ENCODE data around the gene SLC39A13.

SLC39A13 gene

DNA sequence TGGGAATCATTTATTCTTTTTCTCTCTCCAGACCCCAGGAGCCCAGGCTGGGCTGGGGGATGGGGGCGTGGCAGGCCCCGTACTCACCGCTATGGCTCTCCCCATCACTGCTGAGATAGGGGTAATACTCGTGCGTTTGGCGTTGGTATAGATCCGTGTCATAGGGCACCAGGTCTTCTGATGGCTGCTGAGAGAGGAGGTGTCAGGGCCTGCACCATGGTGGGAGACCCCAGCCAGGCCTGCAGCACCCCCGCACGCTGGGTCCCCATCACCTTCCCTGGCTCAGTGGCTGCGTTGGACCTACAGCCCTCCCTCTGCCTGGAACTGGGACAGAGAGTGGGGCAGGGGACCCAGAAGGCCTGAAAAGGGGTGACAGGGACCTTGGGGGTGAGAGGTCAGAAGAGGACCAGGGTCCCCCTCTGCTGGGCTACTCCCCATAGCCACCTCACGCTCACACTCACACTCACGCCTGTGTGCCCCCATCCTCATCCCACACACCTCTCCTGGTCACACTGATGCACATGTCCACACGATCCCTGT is 32.8 kb upstream of the SLC39A13 start:
- Histone ChIP-seq H4K8ac (ENCODE audit: low read depth, low read length) (no peak overlapping the region), H3K9ac (ENCODE audit: low read length) (no peak overlapping the region), H3K79me1 (ENCODE audit: low read length) (no peaks in the 10 kb centered on the region), H3K4me3 (ENCODE audit: low read depth, low read length) (no peak overlapping the region), H3K9me3 (ENCODE audit: insufficient read depth, low read depth, low read length) (no peaks in the 10 kb centered on the region), H3K23ac (ENCODE audit: low read length) (no peak overlapping the region), H2AFZ (ENCODE audit: insufficient read depth, low read length, poor library complexity) (no peak overlapping the region), H2BK5ac (ENCODE audit: low read depth, low read length, poor library complexity) (no peak overlapping the region), H4K12ac (ENCODE audit: low read depth, low read length) (no peak overlapping the region), H3K79me2 (ENCODE audit: control insufficient read depth, insufficient read depth, low read length, poor library complexity) (no peaks in the 10 kb centered on the region), H3K36me3 (ENCODE audit: control insufficient read depth in 1 of 2, insufficient read depth in 2 of 2, low read length in 2 of 2) (no peaks in the 10 kb centered on the region), H3K27me3 (ENCODE audit: insufficient read depth, low read length) (no peaks in the 10 kb centered on the region), H4K91ac (ENCODE audit: low read depth, low read length) (no peak overlapping the region), H3K14ac (ENCODE audit: low read length) (no peak overlapping the region), H3K18ac (ENCODE audit: low read length) (no peak overlapping the region), H2BK120ac (ENCODE audit: insufficient read depth, low read length, poor library complexity) (no peak overlapping the region), H2AK5ac (ENCODE audit: low read length) (no peak overlapping the region), H3K27ac (ENCODE audit: low read depth, low read length) (no peak overlapping the region), H3K4me1 (ENCODE audit: control insufficient read depth in 1 of 2, insufficient read depth in 2 of 2, low read length in 2 of 2) (peaks cover 5% of the 10 kb centered on the region in 2 experiments), H3K4ac (ENCODE audit: low read depth, low read length) (no peak overlapping the region), H2BK12ac (ENCODE audit: low read length) (no peak overlapping the region), H3K4me2 (ENCODE audit: low read length) (no peak overlapping the region)
- WGBS (ENCODE audit: extremely low coverage, insufficient coverage, insufficient read length), result no CpG with 5 or more reads among the region's 13 CpGs
- DNase-seq, result no peak

GRCh38 chr11:47376107-47376524 is 32.3 kb upstream of the SLC39A13 start:
- H3K18ac ChIP-seq (ENCODE audit: low read length), result no peak overlapping the region
- no peak overlapping the region for H3K27ac ChIP-seq (ENCODE audit: low read depth, low read length)
- no peak overlapping the region for H2AFZ ChIP-seq (ENCODE audit: insufficient read depth, low read length, poor library complexity)
- no peak overlapping the region for H2AK5ac ChIP-seq (ENCODE audit: low read length)
- no peak overlapping the region for H4K91ac ChIP-seq (ENCODE audit: low read depth, low read length)
- H3K14ac ChIP-seq (ENCODE audit: low read length), result no peak overlapping the region
- no peaks in the 10 kb centered on the region for H3K9me3 ChIP-seq (ENCODE audit: insufficient read depth, low read depth, low read length)
- H2BK12ac ChIP-seq (ENCODE audit: low read length), result no peak overlapping the region
- H4K8ac ChIP-seq (ENCODE audit: low read depth, low read length), result no peak overlapping the region
- no peak overlapping the region for H3K9ac ChIP-seq (ENCODE audit: low read length)
- no peaks in the 10 kb centered on the region for H3K79me1 ChIP-seq (ENCODE audit: low read length)
- peaks cover 5% of the 10 kb centered on the region in 2 experiments for H3K4me1 ChIP-seq (ENCODE audit: control insufficient read depth in 1 of 2, insufficient read depth in 2 of 2, low read length in 2 of 2)
- H2BK120ac ChIP-seq (ENCODE audit: insufficient read depth, low read length, poor library complexity), result no peak overlapping the region
- no peaks in the 10 kb centered on the region for H3K27me3 ChIP-seq (ENCODE audit: insufficient read depth, low read length)
- no peak overlapping the region for H3K23ac ChIP-seq (ENCODE audit: low read length)
- no peak overlapping the region for H3K4ac ChIP-seq (ENCODE audit: low read depth, low read length)
- no CpG with 5 or more reads among the region's 8 CpGs for WGBS (ENCODE audit: extremely low coverage, insufficient coverage, insufficient read length)
- no peaks in the 10 kb centered on the region for H3K36me3 ChIP-seq (ENCODE audit: control insufficient read depth in 1 of 2, insufficient read depth in 2 of 2, low read length in 2 of 2)
- no peak overlapping the region for H2BK5ac ChIP-seq (ENCODE audit: low read depth, low read length, poor library complexity)
- DNase-seq, result no peak
- no peak overlapping the region for H3K4me2 ChIP-seq (ENCODE audit: low read length)
- no peaks in the 10 kb centered on the region for H3K79me2 ChIP-seq (ENCODE audit: control insufficient read depth, insufficient read depth, low read length, poor library complexity)
- H3K4me3 ChIP-seq (ENCODE audit: low read depth, low read length), result no peak overlapping the region
- no peak overlapping the region for H4K12ac ChIP-seq (ENCODE audit: low read depth, low read length)

GRCh38 chr11:47376525-47377371 is 31.6 kb upstream of the SLC39A13 start:
- Histone ChIP-seq H3K4me1 (ENCODE audit: control insufficient read depth in 1 of 2, insufficient read depth in 2 of 2, low read length in 2 of 2) (peaks cover 5% of the 10 kb centered on the region in 2 experiments), H3K36me3 (ENCODE audit: control insufficient read depth in 1 of 2, insufficient read depth in 2 of 2, low read length in 2 of 2) (no peaks in the 10 kb centered on the region), H3K9me3 (ENCODE audit: insufficient read depth, low read depth, low read length) (no peaks in the 10 kb centered on the region), H4K91ac (ENCODE audit: low read depth, low read length) (no peak overlapping the region), H3K18ac (ENCODE audit: low read length) (no peak overlapping the region), H3K4me3 (ENCODE audit: low read depth, low read length) (no peak overlapping the region), H4K8ac (ENCODE audit: low read depth, low read length) (no peak overlapping the region), H3K14ac (ENCODE audit: low read length) (no peak overlapping the region), H3K4ac (ENCODE audit: low read depth, low read length) (no peak overlapping the region), H2BK120ac (ENCODE audit: insufficient read depth, low read length, poor library complexity) (no peak overlapping the region), H2AFZ (ENCODE audit: insufficient read depth, low read length, poor library complexity) (no peak overlapping the region), H3K79me2 (ENCODE audit: control insufficient read depth, insufficient read depth, low read length, poor library complexity) (no peaks in the 10 kb centered on the region), H3K23ac (ENCODE audit: low read length) (no peak overlapping the region), H3K27ac (ENCODE audit: low read depth, low read length) (no peak overlapping the region), H2BK12ac (ENCODE audit: low read length) (no peak overlapping the region), H3K79me1 (ENCODE audit: low read length) (no peaks in the 10 kb centered on the region), H3K27me3 (ENCODE audit: insufficient read depth, low read length) (no peaks in the 10 kb centered on the region), H4K12ac (ENCODE audit: low read depth, low read length) (no peak overlapping the region), H2BK5ac (ENCODE audit: low read depth, low read length, poor library complexity) (no peak overlapping the region), H2AK5ac (ENCODE audit: low read length) (no peak overlapping the region), H3K9ac (ENCODE audit: low read length) (no peak overlapping the region), H3K4me2 (ENCODE audit: low read length) (no peak overlapping the region)
- DNase-seq, result no peak
- no CpG with 5 or more reads among the region's 14 CpGs for WGBS (ENCODE audit: extremely low coverage, insufficient coverage, insufficient read length)

GRCh38 chr11:47377571-47378009 is 30.8 kb upstream of the SLC39A13 start:
- Histone ChIP-seq H4K12ac (ENCODE audit: low read depth, low read length) (no peak overlapping the region), H3K14ac (ENCODE audit: low read length) (no peak overlapping the region), H2BK120ac (ENCODE audit: insufficient read depth, low read length, poor library complexity) (no peak overlapping the region), H3K27me3 (ENCODE audit: insufficient read depth, low read length) (no peaks in the 10 kb centered on the region), H2AFZ (ENCODE audit: insufficient read depth, low read length, poor library complexity) (no peak overlapping the region), H3K79me1 (ENCODE audit: low read length) (no peaks in the 10 kb centered on the region), H3K4me2 (ENCODE audit: low read length) (no peak overlapping the region), H2BK5ac (ENCODE audit: low read depth, low read length, poor library complexity) (no peak overlapping the region), H3K4me1 (ENCODE audit: control insufficient read depth in 1 of 2, insufficient read depth in 2 of 2, low read length in 2 of 2) (peaks cover 5% of the 10 kb centered on the region in 2 experiments), H3K9ac (ENCODE audit: low read length) (no peak overlapping the region), H2BK12ac (ENCODE audit: low read length) (no peak overlapping the region), H3K9me3 (ENCODE audit: insufficient read depth, low read depth, low read length) (no peaks in the 10 kb centered on the region), H3K36me3 (ENCODE audit: control insufficient read depth in 1 of 2, insufficient read depth in 2 of 2, low read length in 2 of 2) (no peaks in the 10 kb centered on the region), H4K91ac (ENCODE audit: low read depth, low read length) (no peak overlapping the region), H3K18ac (ENCODE audit: low read length) (no peak overlapping the region), H3K4me3 (ENCODE audit: low read depth, low read length) (no peak overlapping the region), H3K79me2 (ENCODE audit: control insufficient read depth, insufficient read depth, low read length, poor library complexity) (no peaks in the 10 kb centered on the region), H3K4ac (ENCODE audit: low read depth, low read length) (no peak overlapping the region), H3K23ac (ENCODE audit: low read length) (no peak overlapping the region), H2AK5ac (ENCODE audit: low read length) (no peak overlapping the region), H3K27ac (ENCODE audit: low read depth, low read length) (no peak overlapping the region), H4K8ac (ENCODE audit: low read depth, low read length) (no peak overlapping the region)
- no peak for DNase-seq
- WGBS (ENCODE audit: extremely low coverage, insufficient coverage, insufficient read length), result no CpG with 5 or more reads among the region's 5 CpGs

Measured in trophoblast cell (in vitro differentiated cells and primary cell).